HG02759 (cell line): ENCODE results near the gene PDE7B.

Experiments used
- ATAC-seq: cut with Tn5 transposase; IDR thresholded peaks from one replicate; pipeline ENCODE4 v1.9.1; 2021; ENCODE audit warnings: mild to moderate bottlenecking, moderate library complexity; ENCODE audit not compliant: unreplicated experiment

PDE7B gene

DNA sequence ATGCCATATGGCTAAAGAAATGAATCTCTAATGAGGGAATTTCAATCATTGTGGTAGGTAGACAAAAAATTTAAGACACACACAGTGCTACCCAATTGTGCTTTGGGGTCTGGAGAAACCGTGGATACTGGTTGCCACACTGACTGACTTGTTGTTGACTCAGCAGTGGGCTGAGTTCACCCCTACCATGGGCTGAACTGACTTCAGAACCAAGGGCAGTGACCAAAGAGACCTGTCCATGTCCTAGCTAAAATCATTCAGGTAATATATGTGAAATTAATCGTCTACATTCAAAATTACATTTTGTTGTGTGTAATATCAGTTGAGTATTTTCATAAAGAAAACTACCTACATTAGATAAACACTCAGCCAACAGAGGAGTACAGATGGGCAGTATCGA is 131.6 kb downstream of the PDE7B start:
- no peak for ATAC-seq

- ATAC-seq = no peak
Observed at GRCh38 chr6:135983718-135984343, 132.3 kb downstream of the PDE7B start.

DNA sequence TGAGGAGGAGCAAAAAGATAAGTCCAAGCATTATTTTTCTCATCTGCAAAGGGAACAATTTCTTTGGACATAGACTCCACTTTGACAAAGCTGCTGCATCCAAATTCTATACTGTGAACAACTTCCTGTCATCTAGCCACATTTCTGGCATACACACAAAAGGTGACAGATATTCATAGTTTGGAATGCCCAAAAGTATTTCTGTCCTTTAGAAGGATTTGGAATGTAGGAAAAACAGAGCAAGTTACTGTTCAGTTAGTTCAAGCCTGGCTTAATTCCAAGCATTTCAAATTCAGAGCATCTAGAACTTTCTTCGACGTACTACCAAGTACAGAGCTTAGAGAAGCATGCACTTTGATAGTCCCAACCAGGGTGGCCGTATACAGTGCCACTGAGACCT is 134.0 kb downstream of the PDE7B start:
- no peak for ATAC-seq

DNA sequence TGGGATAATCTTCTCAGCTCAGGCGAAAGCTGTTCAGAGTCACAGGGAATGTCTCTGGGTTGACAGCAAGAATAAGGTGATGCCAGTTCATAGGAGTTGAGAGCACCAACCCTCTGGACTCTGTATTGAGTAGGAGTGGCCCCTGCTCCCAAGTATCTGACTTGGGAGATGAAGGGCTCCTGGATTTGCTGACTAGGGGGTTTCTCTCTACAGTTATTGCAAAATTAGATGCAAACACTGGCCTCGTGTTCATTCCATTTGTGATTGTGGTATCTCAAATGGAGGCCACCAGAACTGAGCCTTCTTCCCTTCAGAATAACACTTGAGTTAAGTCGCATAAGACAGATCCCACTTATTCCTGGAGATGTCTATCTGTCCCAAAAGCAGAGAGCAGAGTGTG is 135.7 kb downstream of the PDE7B start:
- ATAC-seq = no peak

DNA sequence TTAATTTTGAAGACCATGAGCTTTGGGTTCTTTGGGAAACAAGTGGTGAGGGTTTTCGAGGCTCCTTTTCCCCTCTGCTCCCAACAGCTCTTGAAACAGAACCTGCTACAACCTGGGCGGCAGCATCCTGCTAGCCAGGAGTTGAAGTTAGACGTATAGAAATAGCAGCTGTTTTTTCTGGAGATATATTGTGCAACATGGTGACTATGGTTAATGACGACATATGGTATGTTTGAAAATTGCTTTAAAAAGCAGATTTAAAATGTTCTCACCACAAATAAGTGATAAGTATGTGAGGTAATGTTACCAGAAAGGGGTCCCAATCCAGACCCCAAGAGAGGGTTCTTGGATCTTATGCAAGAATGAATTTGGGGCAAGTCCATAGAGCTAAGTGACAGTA is 138.9 kb downstream of the PDE7B start:
- ATAC-seq = no peak

DNA sequence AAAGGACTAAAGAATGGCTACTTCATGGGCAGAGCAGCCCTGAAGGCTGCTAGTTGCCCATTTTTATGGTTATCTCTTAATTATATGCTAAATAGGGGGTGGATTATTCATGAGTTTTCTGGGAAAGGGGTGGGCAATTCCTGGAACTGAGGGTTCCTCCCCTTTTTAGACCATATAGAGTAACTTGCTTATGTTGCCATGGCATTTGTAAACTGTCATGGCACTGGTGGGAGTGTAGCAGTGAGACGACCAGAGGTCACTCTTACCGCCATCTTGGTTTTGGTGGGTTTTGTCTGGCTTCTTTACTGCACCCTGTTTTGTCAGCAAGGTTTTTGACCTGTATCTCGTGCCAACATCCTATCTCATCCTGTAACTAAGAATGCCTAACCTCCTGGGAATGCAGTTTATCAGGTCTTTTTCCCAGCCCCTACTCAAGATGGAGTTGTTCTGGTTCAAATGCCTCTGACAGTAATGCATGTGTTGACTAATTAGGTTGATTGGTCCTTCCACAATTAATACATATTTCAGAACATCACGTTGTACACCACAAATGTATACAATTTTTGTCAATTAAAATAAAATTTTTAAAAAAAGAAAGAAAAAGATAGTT is 139.5 kb downstream of the PDE7B start:
- ATAC-seq = no peak

DNA sequence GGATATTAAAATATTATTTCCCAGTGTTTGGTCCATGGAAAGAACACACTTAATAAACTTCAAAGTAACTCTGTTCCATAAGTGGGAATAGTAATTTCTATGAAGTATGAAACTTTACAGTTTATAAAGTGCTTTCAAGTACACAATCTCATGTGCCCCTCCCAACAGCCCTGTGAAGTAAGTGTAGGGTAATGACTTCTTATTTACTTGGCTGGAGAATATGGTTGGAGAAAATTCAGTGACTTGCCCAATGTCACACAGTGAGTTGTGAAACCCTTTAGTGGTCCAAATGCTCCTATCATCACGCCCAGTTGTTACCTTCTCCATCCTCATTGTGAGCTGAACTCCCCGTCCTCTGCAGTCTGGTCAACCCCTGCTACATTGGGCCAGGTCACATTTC is 141.2 kb downstream of the PDE7B start:
- ATAC-seq = no peak

- no peak for ATAC-seq
Observed at GRCh38 chr6:135993361-135993760, 141.9 kb downstream of the PDE7B start.

DNA sequence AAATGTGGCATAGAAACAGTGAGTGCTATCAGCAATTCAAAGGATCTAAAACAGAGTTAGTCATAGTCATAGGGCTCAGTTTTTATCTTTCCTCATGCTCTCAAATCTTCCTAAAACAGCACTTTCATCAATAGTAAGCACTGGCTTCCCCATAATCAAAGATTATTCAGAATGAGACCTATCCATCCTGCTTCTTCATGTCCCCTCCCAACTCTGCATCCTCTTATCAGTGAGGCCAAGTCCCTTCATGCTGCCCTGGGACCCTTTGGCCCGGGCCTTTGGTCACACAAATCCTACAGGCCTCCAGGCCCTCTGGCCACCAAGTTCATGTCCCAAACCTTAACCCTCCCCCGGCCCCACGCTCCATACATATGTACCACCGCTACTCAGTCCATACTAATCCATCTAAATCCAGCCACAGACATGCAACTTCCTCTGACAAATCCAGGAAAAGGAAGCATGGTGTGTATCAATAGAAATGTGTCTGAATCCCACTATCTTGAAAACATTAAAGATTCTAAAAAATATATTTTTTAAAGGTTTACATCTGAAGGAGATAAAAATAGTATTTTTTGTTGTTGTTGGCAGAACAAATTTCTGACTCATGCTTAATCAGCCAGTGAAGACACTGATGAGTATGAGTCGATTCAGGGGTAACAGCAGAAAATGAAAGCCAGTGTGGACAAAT is 143.5 kb downstream of the PDE7B start:
- no peak for ATAC-seq

DNA sequence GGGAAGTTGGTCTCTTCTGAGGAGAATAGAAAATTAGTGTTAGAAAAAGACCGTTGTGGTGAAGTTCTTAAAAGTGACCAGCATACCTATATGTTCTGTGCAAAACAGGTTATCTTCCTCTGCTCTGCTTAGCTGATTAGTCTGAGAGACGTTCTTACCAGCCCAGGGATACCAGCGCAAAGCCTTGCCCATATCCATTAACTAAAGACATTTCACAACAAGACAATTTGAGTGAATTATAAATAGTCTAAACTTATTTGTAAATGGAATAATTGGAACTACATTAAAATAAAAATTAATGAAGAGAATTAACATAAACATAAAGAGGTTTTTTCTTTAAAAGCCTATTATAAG is 144.0 kb downstream of the PDE7B start:
- no peak for ATAC-seq

GRCh38 chr6:135996668-135997067 is 145.2 kb downstream of the PDE7B start:
- ATAC-seq = no peak

DNA sequence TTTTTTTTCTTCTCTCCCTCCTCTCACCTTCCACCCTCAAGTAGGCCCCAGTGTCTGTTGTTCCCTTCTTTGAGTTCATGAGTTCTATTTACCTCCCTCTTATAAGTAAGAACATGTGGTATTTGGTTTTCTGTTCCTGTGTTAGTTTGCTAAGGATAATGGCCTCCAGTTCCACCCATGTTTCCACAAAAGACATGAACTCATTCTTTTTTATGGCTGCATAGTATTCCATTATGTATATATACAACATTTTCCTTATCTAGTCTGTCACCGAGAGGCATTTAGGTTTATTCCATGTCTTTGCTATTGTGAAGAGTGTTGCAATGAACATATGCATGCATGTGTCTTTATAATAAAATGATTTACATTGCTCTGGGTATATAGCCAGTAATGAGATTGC is 147.9 kb downstream of the PDE7B start:
- no peak for ATAC-seq

- no peak for ATAC-seq
Observed at GRCh38 chr6:136007345-136007744, 155.8 kb downstream of the PDE7B start.

DNA sequence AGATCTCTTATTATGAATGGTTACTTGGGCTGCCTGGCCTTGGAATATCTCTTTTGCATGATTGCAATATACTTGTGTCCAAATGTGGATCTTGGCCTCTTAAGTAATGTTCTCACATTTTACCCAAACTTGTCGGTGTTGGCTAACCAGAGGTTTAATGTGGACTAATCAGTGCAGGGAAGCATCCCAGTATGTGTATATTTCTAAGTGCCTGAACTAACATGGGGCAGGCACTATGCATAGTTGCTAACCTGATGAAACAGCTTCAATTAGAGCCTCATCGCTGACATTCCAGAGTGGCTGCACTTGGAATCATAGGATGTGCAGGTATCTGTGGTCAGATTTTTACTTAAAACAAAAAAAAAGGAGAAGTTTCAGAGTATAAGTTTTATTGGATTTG is 160.0 kb downstream of the PDE7B start:
- ATAC-seq = no peak

- no peak for ATAC-seq
Observed at GRCh38 chr6:136012198-136012887, 160.8 kb downstream of the PDE7B start.

DNA sequence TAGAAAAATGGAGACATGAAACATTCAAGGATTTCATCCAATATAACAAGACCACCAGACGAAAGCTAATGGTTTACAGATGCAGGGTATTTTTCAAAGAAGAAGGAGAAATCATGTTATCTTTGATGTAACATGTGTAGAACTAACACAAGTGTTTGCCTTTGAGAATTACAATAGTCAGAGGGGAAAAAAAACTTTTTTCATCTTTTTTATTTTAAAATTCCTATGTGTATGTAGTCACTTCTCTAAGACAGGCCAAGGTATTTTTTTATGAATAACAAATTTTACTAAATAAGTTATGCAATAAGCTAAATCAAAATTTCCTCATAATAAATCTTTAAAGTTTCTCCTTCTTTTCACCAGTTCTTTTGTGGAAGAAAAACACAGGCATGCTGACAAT is 161.4 kb downstream of the PDE7B start:
- no peak for ATAC-seq

DNA sequence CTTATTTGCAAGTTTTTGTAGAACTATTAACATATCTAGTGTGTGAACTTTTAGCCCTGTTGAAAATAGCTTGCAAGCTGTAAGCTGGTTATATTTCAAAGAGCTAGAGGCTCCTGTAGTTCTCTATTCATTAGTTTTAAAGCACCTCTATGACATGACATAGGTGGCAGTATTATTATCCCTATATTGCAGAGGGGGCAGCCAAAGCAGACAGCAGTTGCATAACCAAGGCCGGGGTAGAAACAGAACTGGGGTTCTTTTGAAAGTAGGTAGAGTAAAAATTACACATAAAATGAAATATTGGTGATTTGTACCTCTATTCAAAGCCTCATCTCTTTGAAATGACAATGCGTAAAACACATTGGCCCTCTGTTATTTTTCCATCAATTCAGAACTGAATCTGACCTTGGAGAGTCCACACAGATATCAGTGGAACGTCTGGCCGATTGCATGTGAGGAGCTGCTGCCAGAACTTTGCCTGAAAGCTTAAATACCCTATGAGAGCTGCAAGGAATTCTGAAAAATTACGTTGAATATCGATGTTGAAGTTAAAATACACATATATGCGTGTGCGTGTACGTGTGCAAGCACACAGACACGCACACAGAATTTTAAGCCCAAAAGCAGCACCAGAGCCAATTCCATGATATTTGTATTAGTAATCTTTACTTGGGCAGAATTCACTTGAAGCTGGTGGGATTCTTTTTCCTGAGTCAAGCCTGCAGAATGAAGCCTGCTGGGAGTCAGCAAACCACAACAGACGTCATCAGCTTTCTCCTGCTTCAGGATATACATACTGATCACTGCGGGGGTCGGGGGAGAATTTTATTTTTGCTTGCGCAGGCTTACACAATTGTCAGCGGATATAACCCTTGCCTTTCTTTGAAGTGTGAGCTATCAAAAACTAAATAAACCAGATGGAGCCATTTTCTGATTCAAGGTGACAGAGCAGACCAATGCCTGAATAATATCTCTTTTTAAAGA is 163.2 kb downstream of the PDE7B start:
- no peak for ATAC-seq

DNA sequence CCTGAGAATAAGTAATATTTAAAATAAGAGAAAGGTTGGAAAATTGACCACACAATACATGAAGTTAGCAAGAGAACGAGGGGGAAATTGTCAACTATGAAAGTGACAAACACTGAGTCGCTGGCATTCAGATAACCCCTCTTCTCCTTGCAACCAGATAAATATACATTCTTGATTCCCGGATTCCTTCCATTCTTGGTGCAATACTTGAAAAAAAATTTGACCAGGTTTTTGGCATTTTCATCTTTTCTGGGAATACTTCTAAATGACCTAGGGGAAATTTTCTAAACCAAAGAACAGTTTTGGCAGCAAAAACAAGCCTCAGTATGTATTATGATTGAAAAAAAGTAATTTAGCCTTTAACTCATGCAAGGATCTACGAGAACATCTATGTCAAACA is 164.0 kb downstream of the PDE7B start:
- no peak for ATAC-seq

DNA sequence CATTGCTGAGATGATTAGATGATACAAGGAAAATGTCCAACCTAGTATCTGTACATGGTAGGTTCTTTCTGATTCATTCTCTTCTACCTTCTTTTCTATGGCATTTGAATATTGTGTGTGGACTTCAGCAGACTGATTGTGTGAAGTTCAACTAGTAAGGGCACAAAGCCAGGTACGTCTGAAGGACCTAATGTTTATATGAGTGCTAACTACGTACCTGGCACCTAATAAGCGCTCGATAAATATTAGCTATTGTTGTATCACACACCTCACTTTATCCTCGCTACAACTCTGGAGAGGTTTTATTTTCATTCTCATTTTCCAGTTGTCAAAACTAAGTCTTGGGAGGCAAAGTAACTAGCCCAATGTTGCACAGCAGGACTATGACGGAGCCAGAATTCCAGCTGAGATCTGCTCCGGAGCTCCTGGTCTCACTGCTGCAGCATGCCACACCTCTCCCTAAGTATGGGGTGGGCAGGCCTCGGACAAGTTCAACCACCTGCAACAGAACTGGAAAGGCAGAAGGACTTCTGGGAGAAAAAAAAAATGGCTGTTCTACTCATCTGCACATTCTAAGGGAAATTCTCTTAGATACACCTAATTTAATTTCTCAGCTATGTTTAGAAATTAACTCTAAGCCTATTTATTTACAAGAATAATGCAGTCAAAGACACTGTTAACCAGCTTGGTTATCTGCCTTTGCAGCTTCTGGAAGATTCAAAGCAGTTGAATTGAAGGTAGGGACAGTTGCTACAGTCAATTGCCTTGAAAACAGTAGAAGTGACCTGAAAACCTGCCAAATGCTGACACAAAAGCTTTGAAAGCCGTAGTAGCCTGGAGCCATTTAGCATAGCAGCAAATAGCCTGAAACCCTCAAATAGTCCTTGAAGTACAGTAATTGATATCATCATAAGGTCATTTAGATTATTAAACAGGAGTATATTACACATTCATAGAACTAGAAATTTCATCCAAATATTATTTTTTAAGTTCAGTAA is 165.0 kb downstream of the PDE7B start:
- no peak for ATAC-seq

- no peak for ATAC-seq
Observed at GRCh38 chr6:136020691-136021090, 169.2 kb downstream of the PDE7B start.
